Cardiac muscle cell (in vitro differentiated cells and primary cell): Measurements from ENCODE around the gene SLC25A39. TPM values are rescaled to one million over a fixed set of nuclear protein-coding genes. Genes with fewer than 3 reads are reported as not detected.

Experiments
- DNase-seq, 2 donors: peaks; one replicate each; pipeline versions ENCODE4 v3.0.0 to v3.0.0-alpha.2; 2010 to 2017; ENCODE audit warnings: low read depth in 1 of 2, low spot score in 1 of 2
- H3K27ac ChIP-seq: fragments of 200-600 bp; sonication (generic); 2 replicates; pipeline ENCODE4 v1.5.1; 2016
- H3K27me3 ChIP-seq: fragments of 200-600 bp; sonication (generic); 2 replicates; pipeline ENCODE4 v1.6.0; 2016; ENCODE audit warnings: control low read depth
- H3K36me3 ChIP-seq: fragments of 200-600 bp; sonication (generic); 2 replicates; pipeline ENCODE4 v1.5.1; 2016; ENCODE audit warnings: control low read depth
- H3K4me1 ChIP-seq: fragments of 200-600 bp; sonication (generic); 2 replicates; pipeline ENCODE4 v1.8.1; 2017; ENCODE audit warnings: low read depth, mild to moderate bottlenecking, mixed run types
- H3K4me3 ChIP-seq: fragments of 200-600 bp; sonication (generic); 2 replicates; pipeline ENCODE4 v1.5.1; 2016; ENCODE audit warnings: mild to moderate bottlenecking
- H3K9me3 ChIP-seq: fragments of 200-600 bp; sonication (generic); 2 replicates; pipeline ENCODE4 v1.5.1; 2017; ENCODE audit warnings: low read depth, mild to moderate bottlenecking, control low read depth
- polyA plus RNA-seq: library from polyadenylated mRNA; unstranded; fragments of >200 nt; fragmentation: Nextera tagmentation; extraction: Ambion mirVana; gene quantifications from 2 replicates; pipeline ENCODE4 v1.2.1, GENCODE V29; 2016
- total RNA-seq: library from RNA; depleted of rRNA; stranded (reverse); fragments of >200 nt; gene quantifications from 2 replicates; pipeline ENCODE4 v1.2.3, GENCODE V29; 2016
- TF ChIP-seq, protein P1 (sequence below): IDR thresholded peaks from 2 replicates; pipeline ENCODE4 v1.5.1; 2012; ENCODE audit warnings: low read depth, mild to moderate bottlenecking, low read length

The SLC25A39 gene
- total and polyA plus RNA-seq, 2 experiments from 2014 or later = 228 to 284 TPM

DNA sequence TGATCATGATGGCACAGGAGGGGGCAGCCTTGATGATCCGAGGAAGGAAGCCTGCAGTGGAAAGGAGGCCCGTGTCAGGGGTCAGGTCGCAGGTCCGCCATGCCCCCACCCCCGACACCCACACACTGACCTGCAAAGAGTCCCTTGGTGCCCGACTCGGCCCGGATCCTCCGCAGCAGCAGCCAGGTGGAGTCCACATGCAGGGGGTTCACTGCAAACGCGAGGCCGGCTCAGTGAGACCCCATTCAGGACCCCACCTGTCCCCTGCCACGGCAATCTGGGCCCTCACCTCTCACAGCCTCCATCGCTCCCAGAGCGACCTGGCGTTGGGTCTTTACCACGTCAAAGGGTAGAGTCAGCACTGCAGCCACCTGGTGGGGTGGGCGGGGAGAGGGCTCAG lies 4.6 kb downstream of the SLC25A39 start:
- Histone ChIP-seq H3K9me3 (no peaks in the 10 kb centered on the region), H3K4me1 (no peaks in the 10 kb centered on the region), H3K27me3 (peaks cover 14% of the 10 kb centered on the region), H3K27ac (no peak overlapping the region), H3K4me3 (no peak overlapping the region), H3K36me3 (peaks cover 6% of the 10 kb centered on the region)
- DNase-seq = no peak
- TF ChIP-seq, protein P1, sequence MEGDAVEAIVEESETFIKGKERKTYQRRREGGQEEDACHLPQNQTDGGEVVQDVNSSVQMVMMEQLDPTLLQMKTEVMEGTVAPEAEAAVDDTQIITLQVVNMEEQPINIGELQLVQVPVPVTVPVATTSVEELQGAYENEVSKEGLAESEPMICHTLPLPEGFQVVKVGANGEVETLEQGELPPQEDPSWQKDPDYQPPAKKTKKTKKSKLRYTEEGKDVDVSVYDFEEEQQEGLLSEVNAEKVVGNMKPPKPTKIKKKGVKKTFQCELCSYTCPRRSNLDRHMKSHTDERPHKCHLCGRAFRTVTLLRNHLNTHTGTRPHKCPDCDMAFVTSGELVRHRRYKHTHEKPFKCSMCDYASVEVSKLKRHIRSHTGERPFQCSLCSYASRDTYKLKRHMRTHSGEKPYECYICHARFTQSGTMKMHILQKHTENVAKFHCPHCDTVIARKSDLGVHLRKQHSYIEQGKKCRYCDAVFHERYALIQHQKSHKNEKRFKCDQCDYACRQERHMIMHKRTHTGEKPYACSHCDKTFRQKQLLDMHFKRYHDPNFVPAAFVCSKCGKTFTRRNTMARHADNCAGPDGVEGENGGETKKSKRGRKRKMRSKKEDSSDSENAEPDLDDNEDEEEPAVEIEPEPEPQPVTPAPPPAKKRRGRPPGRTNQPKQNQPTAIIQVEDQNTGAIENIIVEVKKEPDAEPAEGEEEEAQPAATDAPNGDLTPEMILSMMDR = no peak

DNA sequence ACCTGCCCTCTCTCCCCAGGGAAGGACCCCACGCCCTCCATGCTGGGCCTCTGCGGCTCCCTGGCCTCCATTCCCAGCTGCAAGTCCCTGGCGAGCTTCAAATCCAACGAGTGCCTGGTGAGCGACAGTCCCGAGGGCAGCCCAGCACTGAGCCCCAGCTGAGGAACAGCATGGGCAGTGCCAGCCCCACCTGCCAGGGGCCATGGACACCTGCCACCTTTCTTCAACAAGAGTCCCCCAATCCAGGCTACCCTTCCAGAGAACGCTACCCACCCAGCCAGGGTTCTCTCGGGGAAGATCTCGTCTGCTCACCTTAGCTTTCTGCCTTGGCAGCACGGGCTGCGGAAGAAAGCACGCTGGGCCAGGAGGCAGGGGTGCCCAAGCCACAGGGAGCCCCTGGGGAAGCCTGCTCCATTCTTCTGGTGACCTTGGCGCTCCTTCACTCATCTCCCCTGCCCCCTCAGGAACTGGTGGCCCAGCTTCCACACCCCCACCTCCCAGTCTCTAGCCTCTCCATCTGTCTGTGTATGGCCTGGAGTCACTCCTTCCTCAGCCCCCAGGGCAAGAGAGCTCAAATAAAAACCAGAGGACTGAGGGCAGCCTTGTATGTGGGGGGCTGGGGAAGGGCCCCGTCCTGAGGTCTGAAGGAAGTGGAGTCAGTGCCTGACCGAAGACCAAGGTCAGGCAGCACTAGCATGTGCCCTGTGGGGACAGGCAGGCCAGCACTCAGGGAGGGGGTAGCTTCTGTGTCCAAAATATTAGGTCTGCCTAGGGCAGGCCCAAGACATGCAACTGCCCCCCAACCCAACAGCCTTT lies 6.3 kb downstream of the SLC25A39 start:
- Histone ChIP-seq H3K27me3 (peaks cover 29% of the 10 kb centered on the region), H3K9me3 (no peaks in the 10 kb centered on the region), H3K27ac (no peak overlapping the region), H3K4me3 (no peak overlapping the region), H3K36me3 (peaks cover 6% of the 10 kb centered on the region), H3K4me1 (no peaks in the 10 kb centered on the region)
- TF ChIP-seq, protein P1 = no peak
- no peak for DNase-seq

DNA sequence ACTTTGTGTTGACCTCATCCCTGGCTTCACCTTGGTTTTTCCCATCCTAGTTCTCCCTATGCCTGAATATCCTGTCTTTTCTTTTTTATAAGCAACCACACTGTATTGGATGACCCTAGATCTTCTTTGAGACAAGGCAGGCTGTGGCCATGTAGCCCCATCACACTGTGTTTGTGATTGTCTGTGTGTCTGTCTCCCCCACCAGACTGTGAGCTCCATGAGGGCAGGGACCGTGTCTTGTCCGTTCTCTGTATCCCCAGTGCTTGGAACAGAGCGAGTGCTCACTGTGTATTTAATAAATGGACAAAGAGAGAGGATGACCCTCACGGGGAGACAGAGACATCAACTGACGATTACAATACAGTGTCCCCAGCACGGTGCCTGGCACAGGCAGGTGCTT lies 7.1 kb downstream of the SLC25A39 start:
- TF ChIP-seq, protein P1 = no peak
- Histone ChIP-seq H3K9me3 (no peaks in the 10 kb centered on the region), H3K27me3 (peaks cover 34% of the 10 kb centered on the region), H3K4me3 (no peak overlapping the region), H3K4me1 (no peaks in the 10 kb centered on the region), H3K36me3 (peaks cover 6% of the 10 kb centered on the region), H3K27ac (no peak overlapping the region)
- DNase-seq = no peak

DNA sequence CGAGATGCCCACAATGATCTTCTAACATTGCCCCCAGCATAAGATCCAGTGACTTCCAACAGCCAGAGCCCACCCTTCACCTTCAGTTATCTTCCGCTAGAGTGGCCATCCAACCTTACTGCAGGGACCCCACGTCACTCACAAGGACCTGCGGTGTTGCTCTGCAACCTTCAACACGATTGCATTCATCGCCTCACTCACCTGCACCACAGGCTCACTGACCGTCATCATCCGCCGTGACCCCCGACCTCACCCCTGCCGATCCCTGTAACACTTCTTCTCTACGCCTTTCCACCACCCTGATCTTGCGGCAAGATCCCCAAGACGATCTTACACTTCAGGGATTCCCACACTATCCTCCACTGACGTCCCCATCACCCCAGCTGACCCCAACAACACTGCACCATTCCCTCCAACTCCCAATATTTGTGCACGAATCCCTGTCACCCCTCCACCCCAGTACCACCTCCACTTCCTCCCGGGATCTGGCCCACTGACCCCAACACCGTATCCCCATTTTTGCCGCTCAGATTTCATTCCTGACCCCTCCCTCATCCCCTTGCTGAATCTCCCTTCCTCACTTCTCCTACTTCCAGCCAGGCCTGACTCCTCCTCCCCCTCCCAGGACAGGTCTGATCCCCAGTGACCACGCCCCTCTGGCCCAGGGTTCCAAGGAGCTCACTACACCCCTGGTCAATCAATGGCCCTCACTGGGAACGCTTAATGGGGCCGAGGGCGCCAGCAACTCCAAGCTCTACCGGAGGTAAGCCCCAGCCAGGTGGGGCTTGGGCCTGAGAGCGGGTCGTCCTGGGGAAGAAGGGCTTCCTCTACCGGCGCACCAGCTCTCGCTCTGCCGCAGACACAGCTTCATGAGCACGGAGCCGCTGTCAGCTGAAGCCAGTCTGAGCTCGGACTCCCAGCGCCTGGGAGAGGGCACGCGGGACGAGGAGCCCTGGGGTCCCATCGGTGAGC lies 8.6 kb downstream of the SLC25A39 start:
- H3K27ac ChIP-seq = no peak overlapping the region
- TF ChIP-seq, protein P1 = no peak
- no peaks in the 10 kb centered on the region for H3K4me1 ChIP-seq
- H3K4me3 ChIP-seq = peak overlapping the region; percentile 38
- peaks cover 6% of the 10 kb centered on the region for H3K36me3 ChIP-seq
- H3K9me3 ChIP-seq = no peaks in the 10 kb centered on the region
- DNase-seq = peak in 1 of 2 donors; percentile 28
- peaks cover 38% of the 10 kb centered on the region for H3K27me3 ChIP-seq

DNA sequence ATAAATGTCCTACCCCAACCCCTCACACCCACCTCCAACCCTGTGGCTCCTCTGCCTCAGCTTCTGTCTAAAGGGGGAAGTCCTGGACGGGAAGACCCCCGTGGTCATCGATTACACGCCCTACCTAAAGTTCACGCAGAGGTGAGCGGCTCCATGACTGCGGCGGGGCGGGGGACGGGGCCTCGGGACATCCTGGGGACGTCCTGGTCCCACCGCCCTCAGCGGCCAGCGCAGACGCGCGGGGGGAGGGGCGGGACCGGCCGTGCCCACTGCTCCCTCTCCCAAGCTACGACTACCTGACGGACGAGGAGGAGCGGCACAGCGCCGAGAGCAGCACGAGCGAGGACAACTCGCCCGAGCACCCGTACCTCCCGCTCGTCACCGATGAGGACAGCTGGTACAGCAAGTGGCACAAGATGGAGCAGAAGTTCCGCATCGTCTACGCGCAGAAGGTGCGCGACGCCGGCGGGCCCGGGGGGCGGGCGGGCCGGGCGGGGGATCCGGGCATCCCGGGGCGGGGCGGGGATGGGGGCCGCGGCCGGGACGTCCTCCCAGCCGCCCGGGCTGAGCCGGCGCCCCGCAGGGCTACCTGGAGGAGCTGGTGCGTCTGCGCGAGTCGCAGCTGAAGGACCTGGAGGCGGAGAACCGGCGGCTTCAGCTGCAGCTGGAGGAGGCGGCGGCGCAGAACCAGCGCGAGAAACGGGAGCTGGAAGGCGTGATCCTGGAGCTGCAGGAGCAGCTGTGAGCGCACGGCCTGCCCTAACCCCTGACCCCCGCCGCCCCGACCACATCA lies 9.6 kb downstream of the SLC25A39 start:
- peak; percentile 37 to 72 for DNase-seq
- Histone ChIP-seq H3K27me3 (peaks cover 38% of the 10 kb centered on the region), H3K9me3 (no peaks in the 10 kb centered on the region)

More for the DNA sequence above, 9.6 kb downstream of the SLC25A39 start:
- TF ChIP-seq, protein P1 = no peak
- Histone ChIP-seq H3K36me3 (peaks cover 3% of the 10 kb centered on the region), H3K4me3 (peak overlapping the region; percentile 38), H3K27ac (no peak overlapping the region), H3K4me1 (no peaks in the 10 kb centered on the region)
